Activated gamma-delta T cell treated with Interleukin-2 at 50 U/mL for 16 hours (primary cell): ENCODE results near the gene UBXN10.

Experiments used
- DNase-seq: peaks from one replicate; pipeline ENCODE4 v3.0.0-alpha.2; 2020

The UBXN10 gene, protein sequence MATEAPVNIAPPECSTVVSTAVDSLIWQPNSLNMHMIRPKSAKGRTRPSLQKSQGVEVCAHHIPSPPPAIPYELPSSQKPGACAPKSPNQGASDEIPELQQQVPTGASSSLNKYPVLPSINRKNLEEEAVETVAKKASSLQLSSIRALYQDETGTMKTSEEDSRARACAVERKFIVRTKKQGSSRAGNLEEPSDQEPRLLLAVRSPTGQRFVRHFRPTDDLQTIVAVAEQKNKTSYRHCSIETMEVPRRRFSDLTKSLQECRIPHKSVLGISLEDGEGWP

DNA sequence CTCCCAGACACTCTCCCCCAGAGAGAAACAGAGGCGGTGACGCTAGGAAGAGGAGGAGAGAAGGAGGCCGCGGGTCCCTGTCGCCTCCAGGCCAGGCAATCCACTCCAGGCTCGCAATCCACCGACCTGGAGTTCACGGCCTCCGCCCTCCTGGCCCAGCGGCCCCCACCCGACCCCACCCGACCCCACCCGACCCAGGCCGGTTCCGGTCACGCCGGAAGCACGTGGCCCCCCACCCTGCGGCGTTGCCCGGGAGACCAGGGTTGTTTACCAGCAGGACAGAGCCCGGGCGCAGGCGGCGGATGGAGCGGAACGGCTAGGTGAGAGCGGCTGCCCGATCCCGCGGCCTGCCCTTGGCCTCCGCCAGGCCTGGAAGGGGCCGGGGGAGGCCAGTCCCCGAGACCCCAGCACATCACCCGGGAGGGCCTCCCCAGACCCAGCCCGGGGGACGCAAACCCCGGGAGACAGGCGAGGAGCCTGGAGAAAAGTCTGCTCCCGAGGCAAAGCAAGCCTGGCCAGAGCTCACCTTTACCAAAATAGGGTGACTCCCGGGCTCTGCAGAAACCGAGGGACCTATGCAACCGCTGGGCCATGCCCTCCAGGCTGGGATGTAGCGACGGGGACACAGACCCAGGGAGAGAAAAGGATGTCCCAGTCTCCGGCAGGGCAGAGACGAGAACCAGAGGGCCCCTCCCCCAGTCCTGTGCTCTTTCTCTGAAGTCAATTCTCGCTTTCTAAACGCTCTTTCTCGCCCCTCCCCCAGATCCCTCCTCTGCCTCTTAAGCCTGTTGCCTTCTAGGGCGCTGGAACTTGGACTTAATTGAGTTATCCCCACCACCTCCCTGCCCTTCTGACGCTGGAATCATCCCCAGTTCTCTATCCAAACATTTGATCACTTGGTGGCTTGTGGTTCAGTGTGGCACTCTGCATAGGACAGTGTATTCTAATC lies at the start of gene UBXN10, which contains the start of gene PLA2G2C:
Gene UBXN10, plus strand, starts transcription at position 263 of the 949 bp plus-strand sequence. CDS start 4,466 bp downstream, outside the sequence.
Gene PLA2G2C, minus strand, starts transcription at position 685 of the 949 bp plus-strand sequence. CDS start 9,155 bp downstream, outside the sequence.
- DNase-seq = peak; percentile 25

DNA sequence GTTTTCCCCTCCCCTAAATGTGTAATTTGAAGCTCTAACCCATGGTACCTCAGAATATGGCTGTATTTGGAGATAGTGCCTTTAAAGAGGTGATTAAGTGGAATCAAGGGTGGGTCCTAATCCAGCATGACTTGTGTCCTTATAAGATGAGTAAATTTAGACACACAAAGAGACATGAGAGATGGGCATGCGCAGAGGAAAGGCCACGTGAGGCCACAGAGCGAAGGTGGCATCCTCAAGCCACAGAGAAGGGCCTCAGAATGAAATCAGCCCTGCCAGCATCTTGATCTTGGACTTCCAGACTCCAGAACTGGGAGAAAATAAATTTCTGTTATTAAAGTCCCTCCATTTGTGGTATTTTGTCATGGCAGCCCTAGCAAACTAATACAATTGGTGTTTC lies 49.6 kb upstream of the UBXN10 start:
- no peak for DNase-seq

DNA sequence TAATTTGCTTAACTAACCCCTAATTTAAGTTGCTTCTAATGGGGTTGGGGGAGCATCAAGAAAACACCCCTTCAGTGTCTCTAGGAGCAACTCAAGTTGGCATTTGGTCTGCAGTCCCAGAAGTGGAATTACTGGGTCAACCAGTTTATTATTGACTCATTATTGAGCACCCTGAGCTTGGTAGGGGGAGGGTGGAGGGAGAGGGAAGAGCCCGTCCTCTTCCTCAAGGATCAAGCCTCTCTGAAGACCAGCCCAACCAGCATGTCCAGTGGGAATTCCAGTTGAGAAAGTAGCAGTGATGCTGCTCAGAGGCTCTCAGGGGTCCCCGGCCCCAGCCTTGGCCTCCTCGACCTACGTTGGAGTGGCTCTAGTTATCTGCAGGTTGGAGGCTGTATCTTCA lies 48.8 kb upstream of the UBXN10 start:
- no peak for DNase-seq

DNA sequence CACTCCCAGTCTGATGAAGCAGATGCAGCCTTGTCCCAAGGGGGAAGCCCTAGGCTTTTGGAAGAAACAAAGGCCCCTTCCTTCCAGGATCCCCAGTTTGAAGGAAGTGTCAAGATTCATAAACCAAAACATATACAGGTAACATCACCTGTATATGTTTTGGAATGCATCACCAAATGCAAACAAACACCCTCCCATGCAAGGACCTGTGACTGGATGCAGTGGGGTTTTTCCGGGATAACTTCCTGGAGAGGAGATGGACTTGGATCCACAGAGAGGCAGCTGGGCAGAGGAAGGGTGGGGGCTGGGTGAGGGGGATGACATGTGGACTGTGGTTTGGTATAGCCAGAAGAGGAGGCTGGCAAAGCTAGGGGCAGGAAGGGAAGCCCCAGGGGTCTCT lies 48.3 kb upstream of the UBXN10 start:
- no peak for DNase-seq

DNA sequence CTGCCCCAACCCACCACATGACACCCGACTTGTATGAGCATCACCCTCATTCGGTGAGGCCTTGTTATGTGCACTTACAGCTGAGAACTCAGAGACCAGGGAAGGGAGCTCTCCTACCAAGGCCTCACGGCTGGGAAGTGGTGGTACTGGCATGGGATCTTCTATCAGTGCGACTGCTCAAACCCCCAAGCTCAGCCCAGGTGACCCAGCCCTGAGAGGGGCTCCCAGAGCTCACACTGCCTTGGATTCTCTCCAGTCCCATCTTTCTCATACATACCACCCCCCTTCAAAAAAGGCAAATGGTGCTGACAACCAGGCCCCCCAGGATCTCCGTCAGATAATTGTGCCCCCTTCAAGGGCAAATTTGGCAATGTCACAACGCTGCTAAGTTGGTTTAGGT lies 47.5 kb upstream of the UBXN10 start:
- DNase-seq = no peak

DNA sequence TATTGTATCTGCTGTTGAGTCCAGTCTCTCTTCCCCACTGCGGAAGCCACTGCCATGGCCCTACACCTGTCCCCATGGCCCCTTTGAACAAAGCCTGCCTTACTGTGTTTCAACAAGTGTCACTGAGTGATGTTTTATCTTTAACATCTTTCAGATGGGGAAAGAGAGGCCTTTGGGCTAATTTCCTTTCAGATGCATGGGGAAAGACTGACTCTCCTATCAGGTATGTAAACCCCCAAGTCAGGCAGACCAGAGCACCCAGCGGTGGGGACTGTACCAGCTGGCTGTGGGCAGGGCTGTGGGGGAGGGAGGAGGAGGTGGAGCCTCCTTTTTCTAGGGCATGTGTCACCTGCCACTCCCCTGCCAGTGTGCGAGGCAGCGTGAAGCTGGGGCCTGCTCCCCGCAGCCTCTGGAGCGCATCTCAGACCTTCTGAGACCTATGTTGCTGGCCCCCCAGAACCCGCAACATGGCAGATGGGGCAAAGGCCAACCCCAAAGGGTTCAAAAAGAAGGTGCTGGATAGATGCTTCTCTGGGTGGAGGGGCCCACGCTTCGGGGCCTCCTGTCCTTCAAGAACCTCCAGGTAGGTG lies 46.8 kb upstream of the UBXN10 start, which contains the start of gene PLA2G2F:
Gene PLA2G2F, plus strand, starts transcription at position 363 of the 590 bp plus-strand sequence. Its CDS starts 105 bp downstream, at position 468.
- no peak for DNase-seq

DNA sequence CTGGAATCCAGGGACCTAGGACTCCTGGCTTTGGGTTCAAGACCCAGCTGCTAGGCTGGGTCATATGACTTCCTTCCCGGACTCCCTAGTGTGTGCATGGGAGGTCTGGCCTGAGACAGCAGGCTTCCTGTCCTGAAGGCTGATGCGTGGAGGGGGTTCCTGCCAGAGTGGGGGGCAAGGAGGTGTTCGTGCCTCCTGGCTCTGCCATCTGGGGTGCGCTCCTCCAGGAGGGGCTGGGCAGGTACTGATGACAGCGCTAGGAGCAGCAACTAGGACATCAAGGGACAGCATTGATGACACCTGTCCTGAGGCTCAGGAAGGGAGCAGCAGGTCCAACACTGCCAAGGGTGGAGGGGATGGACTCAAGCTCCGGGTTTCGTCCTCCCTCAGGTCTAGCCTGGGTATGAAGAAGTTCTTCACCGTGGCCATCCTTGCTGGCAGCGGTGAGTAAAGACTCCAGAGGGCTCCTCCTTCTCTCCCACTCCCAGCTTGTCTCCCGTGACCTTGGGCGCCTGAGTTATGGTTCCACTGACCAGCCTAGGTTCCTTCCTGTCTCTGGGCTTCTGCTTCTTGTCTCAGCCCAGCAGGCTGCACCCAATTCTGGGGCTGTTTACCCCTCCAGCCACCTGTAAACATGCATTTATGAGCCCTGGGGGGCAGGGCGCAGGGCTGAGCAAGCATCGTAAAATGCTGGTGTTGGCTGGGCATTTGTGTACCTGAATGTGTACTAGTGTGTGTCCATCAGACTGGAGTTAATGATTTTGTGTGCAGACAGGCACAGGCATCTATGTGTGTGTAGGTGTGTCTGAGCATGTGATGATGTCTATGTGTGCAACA lies 45.9 kb upstream of the UBXN10 start:
- DNase-seq = no peak

DNA sequence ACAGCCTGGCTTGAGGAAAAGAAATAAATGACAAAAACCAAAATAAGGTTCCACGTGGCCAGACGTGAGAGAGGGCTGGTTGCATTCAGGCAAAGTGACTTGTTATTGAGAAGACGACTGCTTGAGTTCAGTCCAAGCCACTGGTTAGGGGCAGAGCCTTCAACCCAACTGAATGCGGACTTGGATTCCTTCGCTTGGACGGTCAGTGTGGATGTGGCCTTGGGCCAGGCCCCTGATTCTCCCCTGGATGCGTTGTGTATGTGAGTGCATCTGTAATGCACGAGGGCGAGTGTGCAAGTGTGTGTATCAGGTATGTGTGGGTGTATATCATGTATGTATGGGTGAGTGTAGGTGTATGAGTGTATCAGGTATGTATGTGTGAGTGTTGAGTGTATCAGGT lies 44.9 kb upstream of the UBXN10 start:
- no peak for DNase-seq

DNA sequence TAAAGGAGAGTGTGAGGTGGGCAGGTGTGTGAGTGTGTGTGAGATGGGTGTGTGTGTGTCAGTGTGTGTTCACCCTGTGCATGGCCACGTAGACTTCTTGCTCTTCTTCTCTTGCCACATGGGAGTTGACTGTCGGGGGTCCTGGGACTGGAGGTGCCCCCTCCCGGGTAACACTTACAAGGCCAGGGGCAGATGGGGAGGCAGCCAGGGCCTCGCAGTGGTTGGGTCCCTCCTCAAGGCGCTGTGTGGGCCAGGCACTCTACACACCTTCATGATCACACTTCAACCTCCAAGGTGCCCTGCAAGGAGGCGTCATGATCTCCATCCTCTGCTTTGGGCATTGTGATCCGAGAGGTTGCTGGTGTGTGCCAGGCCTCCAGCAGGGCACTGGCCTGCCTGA lies 44.4 kb upstream of the UBXN10 start:
- no peak for DNase-seq

DNA sequence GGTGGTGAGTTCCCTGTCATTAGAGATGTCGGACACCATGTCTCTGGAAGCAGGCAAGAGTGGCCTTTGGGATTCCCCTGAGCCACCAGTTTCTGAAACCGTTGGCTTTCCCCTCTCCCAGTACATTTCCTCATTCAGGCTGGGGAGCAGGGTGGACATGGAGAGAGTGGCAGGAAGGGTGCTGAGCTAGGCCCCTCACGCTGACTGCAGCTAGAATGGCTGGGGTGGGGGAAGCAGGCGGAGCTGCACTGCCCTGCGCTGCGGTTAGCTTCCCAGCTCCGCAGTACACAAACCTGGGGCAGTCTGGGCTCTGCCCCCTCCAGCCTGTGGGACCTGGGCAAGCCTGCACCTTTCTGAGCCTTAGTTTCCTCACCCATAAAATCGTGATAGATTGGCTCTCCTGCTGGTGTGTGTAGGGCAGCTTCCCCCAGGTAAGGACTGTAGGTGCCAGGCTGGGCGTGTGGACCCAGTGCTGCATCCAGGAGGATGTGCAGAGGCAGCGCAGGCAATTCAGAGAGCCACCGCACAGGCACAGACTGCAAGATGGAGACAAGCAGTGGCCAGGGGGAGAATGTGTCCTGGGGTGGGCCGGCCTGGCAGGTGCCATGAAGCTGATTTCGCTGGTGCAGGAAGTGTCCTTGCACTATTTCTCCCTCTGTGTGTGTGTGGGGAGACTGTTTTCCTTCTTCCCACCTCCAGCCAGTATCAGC lies 43.7 kb upstream of the UBXN10 start:
- DNase-seq = no peak

DNA sequence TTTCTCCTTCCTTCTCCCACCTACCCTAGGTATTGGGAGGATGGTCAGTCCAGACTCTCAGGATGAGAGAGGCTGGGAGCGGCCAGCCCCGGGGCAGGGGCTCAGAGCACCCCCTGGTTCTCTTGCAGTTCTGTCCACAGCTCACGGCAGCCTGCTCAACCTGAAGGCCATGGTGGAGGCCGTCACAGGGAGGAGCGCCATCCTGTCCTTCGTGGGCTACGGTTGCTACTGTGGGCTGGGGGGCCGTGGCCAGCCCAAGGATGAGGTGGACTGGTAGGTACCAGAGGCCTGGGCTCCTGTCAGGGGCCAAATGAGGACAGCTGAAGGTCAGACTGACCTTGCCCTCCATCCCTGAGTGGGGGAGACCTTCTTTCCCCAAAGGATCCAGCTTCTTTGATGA lies 42.6 kb upstream of the UBXN10 start:
- no peak for DNase-seq

DNA sequence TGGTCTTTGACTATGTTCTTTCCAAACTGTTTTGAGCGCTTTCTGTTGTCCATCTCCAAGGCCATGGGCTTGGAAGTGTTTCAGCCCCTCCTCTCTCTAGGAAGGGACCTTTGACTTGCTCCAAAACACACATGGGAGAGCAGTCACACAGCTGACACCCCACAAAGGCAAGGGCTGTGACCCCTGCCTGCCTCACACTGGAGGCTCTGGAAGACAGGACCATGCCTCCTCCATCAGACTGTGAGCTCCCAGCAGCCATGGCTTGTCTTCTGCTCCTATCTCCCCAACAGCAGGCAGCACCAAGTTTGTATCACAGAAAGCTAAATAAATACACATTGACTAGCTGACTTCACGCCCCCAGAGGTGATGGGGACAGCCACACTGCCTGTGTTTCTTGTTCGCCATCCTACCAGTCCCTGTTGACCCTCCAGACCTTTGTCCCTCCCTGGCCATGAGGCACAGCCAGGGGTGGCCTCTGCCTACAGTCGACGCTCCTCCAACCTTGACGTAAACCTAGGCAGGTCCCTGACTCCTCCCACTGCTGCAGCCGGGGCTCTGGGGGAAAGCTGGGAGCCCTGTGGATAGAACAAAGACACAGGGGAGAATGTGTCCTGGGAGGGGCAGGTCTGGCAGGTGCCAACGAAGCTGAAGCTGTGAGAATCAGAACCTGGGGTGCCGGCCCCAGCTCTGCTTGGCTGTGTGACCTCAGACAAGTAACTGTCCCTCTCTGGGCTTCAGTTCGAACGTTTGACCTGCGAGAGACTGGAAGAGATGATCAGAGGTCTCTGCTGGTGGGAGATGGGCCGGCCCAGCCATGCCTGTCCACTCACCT lies 41.9 kb upstream of the UBXN10 start:
- no peak for DNase-seq

DNA sequence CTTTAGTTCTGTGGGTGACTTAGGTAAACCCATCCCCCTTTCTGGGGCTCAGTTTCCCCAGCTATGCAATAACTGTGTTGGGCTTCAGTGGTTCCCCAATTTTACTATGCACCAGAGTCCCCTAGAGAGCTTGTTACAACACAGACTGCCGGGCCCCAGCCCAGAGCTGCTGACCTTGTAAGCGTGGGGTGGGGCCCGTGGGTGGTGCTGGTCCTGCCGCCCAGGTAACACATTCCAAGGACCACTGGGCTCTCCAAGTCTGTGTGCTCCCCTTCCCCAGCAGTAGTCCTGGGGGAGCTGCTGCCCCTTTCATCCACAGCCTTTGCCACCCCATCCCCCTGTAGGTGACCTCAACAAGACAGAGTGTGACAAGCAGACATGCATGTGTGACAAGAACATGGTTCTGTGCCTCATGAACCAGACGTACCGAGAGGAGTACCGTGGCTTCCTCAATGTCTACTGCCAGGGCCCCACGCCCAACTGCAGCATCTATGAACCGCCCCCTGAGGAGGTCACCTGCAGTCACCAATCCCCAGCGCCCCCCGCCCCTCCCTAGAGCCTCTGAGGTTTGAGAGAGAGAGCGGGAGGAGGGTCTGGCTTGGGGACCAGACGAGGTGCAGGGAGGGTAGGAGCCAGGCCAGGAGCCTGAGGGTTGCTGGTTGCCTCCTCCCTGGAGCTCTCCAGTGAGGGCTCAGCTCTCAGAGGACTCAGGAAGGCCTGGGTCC lies 37.9 kb upstream of the UBXN10 start:
- DNase-seq = no peak

DNA sequence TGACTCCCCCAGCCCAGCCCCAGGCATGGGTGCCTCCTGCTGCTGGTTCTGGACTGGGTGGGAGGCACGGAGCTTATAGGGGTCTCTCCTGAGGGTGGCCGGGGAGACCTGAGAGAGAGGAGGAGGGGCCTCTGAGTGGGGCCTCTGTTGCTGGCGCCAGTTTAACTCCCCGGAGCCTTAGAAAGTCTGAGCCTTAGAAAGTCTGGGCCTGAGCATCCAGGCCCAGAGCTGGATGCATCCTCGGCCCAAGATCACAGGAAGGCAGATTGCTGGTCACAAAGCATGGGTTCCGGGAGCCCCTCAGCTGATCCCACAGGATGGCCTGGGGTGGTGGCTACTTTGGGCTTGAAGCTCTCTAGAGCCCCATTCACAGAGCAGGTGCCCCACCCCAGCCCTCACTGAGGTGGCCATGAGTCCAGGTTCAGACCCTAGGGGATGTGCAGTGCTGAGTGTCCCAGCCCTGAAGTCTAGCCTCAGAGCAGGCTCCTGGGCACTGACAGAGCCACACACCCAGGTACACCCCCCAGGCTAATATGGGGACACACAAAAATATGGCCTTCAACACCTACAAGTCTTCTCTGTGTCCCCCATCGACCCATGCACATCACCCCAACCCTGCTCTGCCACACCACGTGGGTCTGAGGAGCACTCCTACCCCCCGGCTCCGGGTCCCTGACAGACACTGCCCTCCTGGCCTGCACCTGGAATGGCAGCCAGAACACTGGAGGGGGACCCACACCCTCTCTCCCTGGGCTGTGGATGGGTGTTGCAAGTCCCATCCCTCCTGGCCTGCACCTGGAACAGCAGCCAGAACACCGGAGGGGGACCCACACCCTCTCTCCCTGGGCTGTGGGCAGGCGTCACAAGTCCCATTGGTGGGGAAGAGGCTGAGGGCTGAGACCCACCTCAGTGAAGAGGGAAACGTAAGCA lies 37.1 kb upstream of the UBXN10 start:
- no peak for DNase-seq

DNA sequence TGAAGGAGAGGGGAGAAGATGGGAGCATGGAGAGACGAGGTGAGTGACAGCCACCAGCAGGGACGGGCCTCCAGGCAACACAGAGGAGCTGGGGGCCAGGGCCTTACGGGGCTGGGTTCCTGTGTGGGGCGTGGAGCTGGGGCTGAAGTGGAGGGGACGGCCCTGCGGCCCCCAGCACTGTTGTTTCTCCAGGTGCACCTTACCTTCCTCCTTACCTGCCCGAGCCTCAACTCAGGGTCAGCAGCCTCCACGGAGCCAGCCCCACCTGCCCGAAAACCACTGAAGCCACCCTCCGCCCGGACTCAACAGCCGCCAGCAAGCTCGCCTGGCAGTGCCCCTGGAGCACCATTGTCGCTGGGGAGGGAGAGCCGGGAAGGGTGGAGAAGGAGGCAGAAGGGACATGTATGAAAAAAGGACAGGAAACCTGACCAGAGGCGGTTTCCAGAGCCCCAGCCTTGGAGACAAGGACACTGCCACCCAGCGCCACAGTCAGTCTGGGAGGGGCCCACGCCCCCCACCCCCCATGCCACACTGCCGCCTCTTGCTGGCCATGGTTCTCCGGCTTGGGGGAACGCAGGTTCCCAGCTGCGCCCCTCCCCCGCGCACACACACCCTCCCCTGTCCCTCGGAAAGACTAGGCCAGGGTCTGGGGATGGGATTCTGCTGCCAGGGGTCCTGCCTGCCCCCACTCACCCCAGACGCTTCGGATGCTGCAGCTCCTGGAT lies 36.1 kb upstream of the UBXN10 start:
- DNase-seq = no peak

DNA sequence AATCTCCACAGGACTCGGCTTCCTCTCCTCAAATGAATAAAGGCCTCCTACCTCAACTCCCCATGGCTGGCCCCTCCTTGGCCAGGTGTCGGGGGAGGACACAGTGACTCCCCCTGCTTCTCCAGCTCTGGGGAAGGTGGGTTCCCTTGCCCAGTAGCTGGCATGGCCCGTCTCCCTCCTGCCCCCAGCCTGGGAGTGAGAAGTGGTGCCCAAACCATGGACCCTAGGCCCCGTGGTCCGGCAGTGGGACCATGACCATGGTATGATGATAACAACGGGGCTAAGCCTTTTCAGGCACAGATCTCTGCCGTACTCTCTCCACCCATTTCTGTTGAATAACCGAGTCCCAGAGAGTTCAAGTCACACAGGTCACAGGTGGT lies 35.6 kb upstream of the UBXN10 start:
- no peak for DNase-seq

DNA sequence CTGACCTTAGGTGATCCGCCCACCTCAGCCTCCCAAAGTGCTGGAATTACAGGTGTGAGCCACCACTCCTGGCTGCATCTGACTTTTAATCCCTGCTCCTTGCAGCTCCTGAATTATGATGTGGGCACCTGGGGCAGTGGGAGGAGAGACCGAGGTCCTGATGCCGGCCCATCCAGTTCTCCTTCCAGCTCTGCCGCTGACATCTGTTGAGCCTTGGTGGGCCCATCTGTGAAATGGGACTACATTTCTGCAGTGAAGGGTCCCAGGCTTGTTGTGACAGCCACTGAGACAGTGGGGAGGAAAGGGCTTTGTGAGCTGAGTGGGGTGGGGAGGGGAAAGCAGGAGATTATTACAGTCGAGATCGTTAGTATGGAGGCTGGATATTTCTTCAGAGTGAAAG lies 34.9 kb upstream of the UBXN10 start:
- no peak for DNase-seq

DNA sequence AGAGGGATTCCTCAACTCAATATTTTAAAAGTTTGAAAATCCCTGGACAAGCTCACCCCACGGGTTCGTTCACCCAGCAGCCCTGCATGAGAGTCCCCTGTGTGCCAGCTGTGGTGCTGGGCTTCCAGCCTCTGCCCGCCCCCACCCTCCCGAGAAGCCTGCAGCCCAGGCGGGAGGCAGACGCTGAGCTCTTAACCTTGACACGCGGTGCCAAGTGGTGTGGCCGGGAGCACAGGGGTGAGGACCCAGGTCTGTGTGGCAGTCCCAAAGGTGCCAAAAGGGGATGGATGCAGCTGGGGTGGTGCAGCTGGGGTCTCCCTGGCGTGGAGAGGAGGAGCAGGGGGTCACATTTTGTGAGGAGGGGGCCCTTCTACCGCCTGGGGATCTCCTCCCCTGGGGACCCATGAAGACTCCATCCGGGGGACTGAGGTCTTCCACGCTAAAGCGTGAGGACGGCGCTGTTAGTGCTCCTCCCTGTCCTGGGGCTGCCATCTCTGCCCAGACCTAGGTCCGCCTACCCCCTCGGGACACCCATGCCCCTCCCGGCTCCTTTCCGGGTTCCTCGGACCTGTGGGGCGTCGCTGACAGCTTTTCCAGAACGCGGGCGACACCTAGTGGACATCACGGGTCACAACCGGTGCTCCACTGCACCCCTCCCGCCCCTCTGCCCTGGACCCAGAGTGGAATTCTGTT lies 33.8 kb upstream of the UBXN10 start:
- peak; percentile 78 for DNase-seq
